ENCODE data around the gene EPN3. TPM values are rescaled to one million over a fixed set of nuclear protein-coding genes. Genes with fewer than 3 reads are reported as not detected.

EPN3 gene
- total RNA-seq, 1 experiment from 2014 or later, result 22.8 TPM

- no peak overlapping the region for H3K4me3 ChIP-seq
- H3F3A ChIP-seq (ENCODE audit: insufficient read depth, low read depth), result no peaks in the 10 kb centered on the region
- intact Hi-C loops (cut with micrococcal nuclease; ENCODE audit: unreplicated experiment), result no loop called here
- POLR2A ChIA-PET (ENCODE audit: unreplicated experiment), result no interaction called here
- H4K20me1 ChIP-seq (ENCODE audit: insufficient read depth), result no peaks in the 10 kb centered on the region
- no peak for TF ChIP-seq EZH2 (IDR thresholded peaks at IDR 0.05; ENCODE audit: low read depth)
- TF ChIP-seq CTCF (conservative IDR thresholded peaks at IDR 0.05), result no peak
- no peaks in the 10 kb centered on the region for H3K4me1 ChIP-seq (replicated peaks; ENCODE audit: insufficient read depth)
- no peaks in the 10 kb centered on the region for H3K9me2 ChIP-seq (ENCODE audit: insufficient read depth)
- H3K9me3 ChIP-seq (ENCODE audit: insufficient read depth, low read depth), result no peaks in the 10 kb centered on the region
- no TSS peak for BruUV-seq (replicated peaks)
- H3K27ac ChIP-seq, result no peak overlapping the region
- no peaks in the 10 kb centered on the region for H3K36me3 ChIP-seq (ENCODE audit: low read depth)
- DNase-seq, result no peak
- no peak overlapping the region for H3K4me2 ChIP-seq
- H2AFZ ChIP-seq, result no peak overlapping the region
- CTCF ChIA-PET, result interaction anchor here (0.6 kb wide), 1 partner anchor 193 kb away, joined by 3 read pairs; no protein-coding TSS in a partner anchor
- no peaks in the 10 kb centered on the region for H3K79me2 ChIP-seq (ENCODE audit: low read depth)
- H3K27me3 ChIP-seq (ENCODE audit: insufficient read depth, low read depth), result peaks cover 21% of the 10 kb centered on the region; the same call in 1 of the 2 replicates
Observed at GRCh38 chr17:50575581-50576210, 43.2 kb downstream of the EPN3 start.

DNA sequence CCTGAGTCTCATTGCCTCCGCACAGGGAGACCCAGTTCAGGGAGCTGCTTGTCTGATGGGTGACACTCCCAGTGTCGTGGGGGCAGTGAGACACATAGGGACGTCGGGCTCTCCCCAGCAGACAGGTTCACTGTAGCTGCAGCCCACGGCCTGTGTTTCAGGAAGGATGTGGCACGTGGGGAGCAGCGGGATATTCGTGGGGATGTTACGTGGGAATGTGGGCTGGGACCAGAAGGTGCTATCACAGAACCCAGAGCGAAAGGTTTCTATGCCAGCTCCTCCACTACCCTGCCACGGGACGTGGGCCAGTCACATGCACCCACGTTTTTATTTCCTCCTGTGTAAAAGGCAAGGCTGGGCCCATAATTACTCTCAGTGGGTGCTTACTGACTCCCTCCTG is 44.3 kb downstream of the EPN3 start:
- Histone ChIP-seq H3K27me3 (ENCODE audit: insufficient read depth, low read depth) (peaks cover 22% of the 10 kb centered on the region; the same call in 1 of the 2 replicates), H4K20me1 (ENCODE audit: insufficient read depth) (no peaks in the 10 kb centered on the region), H3K4me3 (no peak overlapping the region), H3F3A (ENCODE audit: insufficient read depth, low read depth) (no peaks in the 10 kb centered on the region), H2AFZ (no peak overlapping the region), H3K9me3 (ENCODE audit: insufficient read depth, low read depth) (no peaks in the 10 kb centered on the region), H3K9me2 (ENCODE audit: insufficient read depth) (no peaks in the 10 kb centered on the region), H3K4me2 (no peak overlapping the region), H3K79me2 (ENCODE audit: low read depth) (no peaks in the 10 kb centered on the region), H3K27ac (no peak overlapping the region), H3K4me1 (replicated peaks; ENCODE audit: insufficient read depth) (no peaks in the 10 kb centered on the region), H3K36me3 (ENCODE audit: low read depth) (no peaks in the 10 kb centered on the region)
- ChIA-PET POLR2A (ENCODE audit: unreplicated experiment) (no interaction called here), CTCF (no interaction called here)
- TF ChIP-seq EZH2 (IDR thresholded peaks at IDR 0.05; ENCODE audit: low read depth) (no peak), CTCF (conservative IDR thresholded peaks at IDR 0.05) (no peak)
- BruUV-seq (replicated peaks), result no TSS peak
- DNase-seq, result no peak
- intact Hi-C loops (cut with micrococcal nuclease; ENCODE audit: unreplicated experiment), result no loop called here

DNA sequence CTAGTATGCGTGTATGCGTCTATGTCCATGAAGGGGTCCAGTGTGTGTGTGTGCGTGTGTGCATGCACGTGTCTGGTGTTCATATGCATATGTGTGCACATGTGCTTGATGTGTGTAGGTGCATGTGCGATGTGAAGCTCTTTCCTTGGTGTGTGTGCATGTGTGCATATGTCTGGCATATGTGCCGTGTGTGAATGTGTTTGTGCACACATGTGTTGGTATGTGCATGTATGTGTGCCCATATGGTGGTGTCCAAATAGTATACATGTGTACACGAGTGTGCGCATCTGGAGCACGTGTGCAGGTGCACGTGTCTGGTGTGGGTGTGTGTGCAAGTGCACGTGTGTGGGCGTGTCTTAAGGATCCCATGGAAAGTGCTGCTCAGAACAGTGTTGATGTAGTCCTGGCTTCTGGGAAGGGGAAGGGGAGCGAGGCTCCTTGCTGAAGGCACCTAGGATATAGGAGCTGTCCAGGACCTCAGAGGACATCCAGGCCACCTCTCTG is 45.0 kb downstream of the EPN3 start:
- intact Hi-C loops (cut with micrococcal nuclease; ENCODE audit: unreplicated experiment), result no loop called here
- no peak overlapping the region for H3K4me2 ChIP-seq
- no peaks in the 10 kb centered on the region for H4K20me1 ChIP-seq (ENCODE audit: insufficient read depth)
- no peak overlapping the region for H3K4me3 ChIP-seq
- no TSS peak for BruUV-seq (replicated peaks)
- H3K9me3 ChIP-seq (ENCODE audit: insufficient read depth, low read depth), result no peaks in the 10 kb centered on the region
- CTCF ChIA-PET, result no interaction called here
- H3K9me2 ChIP-seq (ENCODE audit: insufficient read depth), result no peaks in the 10 kb centered on the region
- H3F3A ChIP-seq (ENCODE audit: insufficient read depth, low read depth), result no peaks in the 10 kb centered on the region
- no peak for TF ChIP-seq CTCF (conservative IDR thresholded peaks at IDR 0.05)
- TF ChIP-seq EZH2 (IDR thresholded peaks at IDR 0.05; ENCODE audit: low read depth), result no peak
- H3K4me1 ChIP-seq (replicated peaks; ENCODE audit: insufficient read depth), result no peaks in the 10 kb centered on the region
- no peaks in the 10 kb centered on the region for H3K79me2 ChIP-seq (ENCODE audit: low read depth)
- H2AFZ ChIP-seq, result no peak overlapping the region
- peaks cover 26% of the 10 kb centered on the region; the same call in 1 of the 2 replicates for H3K27me3 ChIP-seq (ENCODE audit: insufficient read depth, low read depth)
- no peak overlapping the region for H3K27ac ChIP-seq
- DNase-seq, result no peak
- POLR2A ChIA-PET (ENCODE audit: unreplicated experiment), result no interaction called here
- H3K36me3 ChIP-seq (ENCODE audit: low read depth), result no peaks in the 10 kb centered on the region
